HEK293 (cell line): ENCODE results near the gene ETF1.

ENCODE experiments used
- AEBP2 ChIP-seq: fragments of 450-650 bp; formaldehyde crosslinking; IDR thresholded peaks from 2 replicates; pipeline ENCODE4 v1.5.1; 2016; ENCODE audit warnings: missing biosample characterization, missing genetic modification characterization, borderline replicate concordance
- BCL11A ChIP-seq: fragments of 450-650 bp; formaldehyde crosslinking; IDR thresholded peaks from 2 replicates; pipeline ENCODE4 v1.5.1; 2016; ENCODE audit warnings: low read depth, missing biosample characterization, missing genetic modification characterization
- BCL11B ChIP-seq: fragments of 450-650 bp; formaldehyde crosslinking; IDR thresholded peaks from 2 replicates; pipeline ENCODE4 v1.5.1; 2016; ENCODE audit warnings: low read depth, missing biosample characterization, missing genetic modification characterization
- GLIS2 ChIP-seq: fragments of 450-650 bp; formaldehyde crosslinking; IDR thresholded peaks from 2 replicates; pipeline ENCODE4 v1.5.1; 2016; ENCODE audit warnings: missing biosample characterization, missing genetic modification characterization
- HIC1 ChIP-seq: fragments of 450-650 bp; formaldehyde crosslinking; IDR thresholded peaks from 2 replicates; pipeline ENCODE4 v1.5.1; 2016; ENCODE audit warnings: missing biosample characterization, missing genetic modification characterization
- PRDM1 ChIP-seq: fragments of 450-650 bp; formaldehyde crosslinking; IDR thresholded peaks from 2 replicates; pipeline ENCODE4; 2016; ENCODE audit warnings: missing biosample characterization, missing genetic modification characterization
- PRDM4 ChIP-seq: fragments of 450-650 bp; formaldehyde crosslinking; IDR thresholded peaks from 2 replicates; pipeline ENCODE4 v1.5.1; 2017; ENCODE audit warnings: missing biosample characterization, missing genetic modification characterization
- REST ChIP-seq: fragments of 450-650 bp; formaldehyde crosslinking; IDR thresholded peaks from 2 replicates; pipeline ENCODE4 v1.5.1; 2016; ENCODE audit warnings: missing biosample characterization, missing genetic modification characterization
- YY2 ChIP-seq: fragments of 450-650 bp; formaldehyde crosslinking; IDR thresholded peaks from 2 replicates; pipeline ENCODE4 v1.5.1; 2016; ENCODE audit warnings: missing biosample characterization, missing genetic modification characterization
- ZBTB17 ChIP-seq: fragments of 450-650 bp; formaldehyde crosslinking; IDR thresholded peaks from 2 replicates; pipeline ENCODE4 v1.5.1; 2016; ENCODE audit warnings: missing biosample characterization, missing genetic modification characterization
- ZNF138 ChIP-seq: fragments of 450-650 bp; formaldehyde crosslinking; IDR thresholded peaks from 2 replicates; pipeline ENCODE4 v1.5.1; 2016; ENCODE audit warnings: missing biosample characterization, missing genetic modification characterization, borderline replicate concordance
- ZNF202 ChIP-seq: fragments of 450-650 bp; formaldehyde crosslinking; IDR thresholded peaks from 2 replicates; pipeline ENCODE4 v1.5.1; 2016; ENCODE audit warnings: missing biosample characterization, missing genetic modification characterization, borderline replicate concordance
- ZNF394 ChIP-seq: fragments of 450-650 bp; formaldehyde crosslinking; IDR thresholded peaks from 2 replicates; pipeline ENCODE4 v1.5.1; 2016; ENCODE audit warnings: missing biosample characterization, missing genetic modification characterization, mild to moderate bottlenecking, moderate library complexity, borderline replicate concordance
- ZNF426 ChIP-seq: fragments of 450-650 bp; formaldehyde crosslinking; IDR thresholded peaks from 2 replicates; pipeline ENCODE4 v1.5.1; 2017; ENCODE audit warnings: missing biosample characterization, missing genetic modification characterization, mild to moderate bottlenecking, inconsistent platforms, moderate library complexity
- ZNF473 ChIP-seq: fragments of 450-650 bp; formaldehyde crosslinking; IDR thresholded peaks from 2 replicates; pipeline ENCODE4 v1.5.1; 2017; ENCODE audit warnings: missing biosample characterization, missing genetic modification characterization
- ZNF600 ChIP-seq: fragments of 450-650 bp; formaldehyde crosslinking; IDR thresholded peaks from 2 replicates; pipeline ENCODE4 v1.5.1; 2016; ENCODE audit warnings: missing biosample characterization, missing genetic modification characterization
- ZNF610 ChIP-seq: fragments of 450-650 bp; formaldehyde crosslinking; IDR thresholded peaks from 2 replicates; pipeline ENCODE4 v1.5.1; 2016; ENCODE audit warnings: missing biosample characterization, missing genetic modification characterization, borderline replicate concordance
- ZNF623 ChIP-seq: fragments of 450-650 bp; formaldehyde crosslinking; IDR thresholded peaks from 2 replicates; pipeline ENCODE4 v1.5.1; 2016; ENCODE audit warnings: missing biosample characterization, missing genetic modification characterization
- ZNF626 ChIP-seq: fragments of 450-650 bp; sonication (Bioruptor Pico); formaldehyde crosslinking; IDR thresholded peaks from 2 replicates; pipeline ENCODE4 v1.5.1; 2018; ENCODE audit warnings: missing biosample characterization, missing genetic modification characterization, inconsistent platforms
- ZNF654 ChIP-seq: fragments of 450-650 bp; formaldehyde crosslinking; IDR thresholded peaks from 2 replicates; pipeline ENCODE4 v1.5.1; 2016; ENCODE audit warnings: low read depth, missing biosample characterization, missing genetic modification characterization
- ZNF692 ChIP-seq: fragments of 450-650 bp; formaldehyde crosslinking; IDR thresholded peaks from 2 replicates; pipeline ENCODE4 v1.5.1; 2016; ENCODE audit warnings: missing biosample characterization, missing genetic modification characterization
- ZSCAN16 ChIP-seq: fragments of 450-650 bp; formaldehyde crosslinking; IDR thresholded peaks from 2 replicates; pipeline ENCODE4 v1.5.1; 2016; ENCODE audit warnings: missing biosample characterization, missing genetic modification characterization
- ZSCAN18 ChIP-seq: fragments of 450-650 bp; formaldehyde crosslinking; IDR thresholded peaks from 2 replicates; pipeline ENCODE4 v1.5.1; 2016; ENCODE audit warnings: missing biosample characterization, missing genetic modification characterization
- ZSCAN5A ChIP-seq: fragments of 450-650 bp; formaldehyde crosslinking; IDR thresholded peaks from 2 replicates; pipeline ENCODE4 v1.5.1; 2016; ENCODE audit warnings: missing biosample characterization, missing genetic modification characterization

Gene ETF1

GRCh38 chr5:138491669-138492559 lies 51.1 kb downstream of the ETF1 start (continued):
- TF ChIP-seq ZNF138 (tag by site-specific recombination) (no peak), ZNF626 (tag by site-specific recombination) (no peak), ZNF600 (no peak), ZSCAN18 (tag by site-specific recombination) (no peak), ZNF623 (tag by site-specific recombination) (no peak), ZSCAN16 (tag by site-specific recombination) (0 out of 2 replicates have a peak, but pooled peaks have one; percentile 42), HIC1 (tag by site-specific recombination) (peak; percentile 29; the same call in 1 of the 2 replicates), ZNF426 (tag by site-specific recombination) (no peak), BCL11B (tag by site-specific recombination) (no peak), ZNF473 (tag by site-specific recombination) (no peak), YY2 (tag by site-specific recombination) (no peak), ZNF394 (tag by site-specific recombination) (no peak), GLIS2 (peak; percentile 91), ZNF692 (tag by site-specific recombination) (peak; percentile 22), REST (peak; percentile 12; the same call in 1 of the 2 replicates), ZNF202 (tag by site-specific recombination) (no peak), AEBP2 (no peak), ZNF610 (peak; percentile 37; the same call in 1 of the 2 replicates), PRDM1 (tag by site-specific recombination) (no peak), ZNF654 (tag by site-specific recombination) (no peak), ZBTB17 (no peak), PRDM4 (tag by site-specific recombination) (0 out of 2 replicates have a peak, but pooled peaks have one; percentile 27), BCL11A (no peak), ZSCAN5A (tag by site-specific recombination) (peak; percentile 24; the same call in 1 of the 2 replicates)
